Activated naive CD4-positive, alpha-beta T cell treated with anti-CD3 and anti-CD28 coated beads, Interleukin-2, amount 50 U/mL, for 24 hours (primary cell): Measurements from ENCODE around the gene FNBP1L.

ENCODE experiments used
- H3K27ac Mint-ChIP-seq: one replicate; pipeline ENCODE4 v1.8.0; 2021; ENCODE audit warnings: mild to moderate bottlenecking, mixed read lengths
- H3K27me3 Mint-ChIP-seq: one replicate; pipeline ENCODE4 v1.8.0; 2021; ENCODE audit warnings: mixed read lengths
- H3K36me3 Mint-ChIP-seq: one replicate; pipeline ENCODE4 v1.8.0; 2021; ENCODE audit warnings: mixed read lengths
- H3K4me1 Mint-ChIP-seq: one replicate; pipeline ENCODE4 v1.8.0; 2021; ENCODE audit warnings: mixed read lengths
- H3K4me3 Mint-ChIP-seq: one replicate; pipeline ENCODE4 v1.8.0; 2021; ENCODE audit warnings: mild to moderate bottlenecking, mixed read lengths
- H3K9me3 Mint-ChIP-seq: one replicate; pipeline ENCODE4 v1.8.0; 2021; ENCODE audit warnings: mixed read lengths

The FNBP1L gene

DNA sequence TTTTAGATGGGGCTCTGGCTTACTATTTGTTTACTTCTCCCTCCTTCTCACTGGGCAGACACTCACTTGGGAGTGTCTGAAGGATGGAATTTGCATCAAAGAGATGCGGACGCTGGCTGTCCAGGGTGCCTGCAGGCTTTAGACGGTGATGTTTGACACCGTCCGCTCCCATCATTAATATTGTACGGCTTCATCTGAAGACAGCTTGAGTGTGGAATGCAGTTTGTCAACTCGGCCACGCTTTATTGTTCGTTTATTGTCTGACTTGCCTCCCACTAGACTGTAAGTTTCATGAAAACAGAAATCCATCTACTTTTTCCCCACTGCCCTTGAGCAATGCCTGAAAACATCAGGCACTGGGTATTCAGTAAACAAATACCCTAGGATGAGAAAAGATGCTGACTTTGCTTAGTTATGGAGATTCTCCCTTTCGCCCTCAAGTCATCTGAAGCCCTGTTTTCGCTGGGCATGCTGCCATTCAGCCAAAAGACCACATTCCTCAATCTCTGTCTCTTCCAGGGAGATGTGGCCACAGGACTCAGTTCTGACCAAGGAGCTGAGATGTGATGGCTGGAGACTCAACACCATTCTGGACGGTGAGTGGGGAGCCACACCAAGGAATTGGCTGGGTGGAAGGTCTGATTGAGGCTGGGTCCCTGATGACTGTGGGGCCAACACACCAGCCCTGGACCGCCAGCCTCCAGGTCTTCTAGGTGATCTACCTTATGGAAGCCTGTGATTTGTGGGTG is 146.1 kb downstream of the FNBP1L start:
- Mint-ChIP-seq H3K9me3 (no peaks in the 10 kb centered on the region), H3K36me3 (no peaks in the 10 kb centered on the region), H3K27me3 (no peaks in the 10 kb centered on the region), H3K4me1 (peaks cover 8% of the 10 kb centered on the region), H3K27ac (no peak overlapping the region), H3K4me3 (no peak overlapping the region)

DNA sequence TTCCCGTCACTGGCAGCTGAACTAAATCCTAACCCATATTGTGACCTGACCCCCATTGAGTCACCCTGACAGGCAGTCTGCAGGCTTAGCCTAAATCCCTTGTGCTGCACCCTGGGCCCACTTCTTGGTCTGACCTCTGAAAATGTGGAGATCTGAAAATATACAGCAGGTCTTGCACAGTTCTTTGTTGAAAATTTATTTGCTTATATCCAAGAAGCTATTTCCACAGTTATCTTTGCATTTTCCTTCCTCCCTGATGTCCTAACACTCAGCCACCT is 146.6 kb downstream of the FNBP1L start:
- H3K4me3 Mint-ChIP-seq: no peak overlapping the region
- H3K27ac Mint-ChIP-seq: no peak overlapping the region
- H3K36me3 Mint-ChIP-seq: no peaks in the 10 kb centered on the region
- H3K9me3 Mint-ChIP-seq: no peaks in the 10 kb centered on the region
- peaks cover 8% of the 10 kb centered on the region for H3K4me1 Mint-ChIP-seq
- no peaks in the 10 kb centered on the region for H3K27me3 Mint-ChIP-seq

DNA sequence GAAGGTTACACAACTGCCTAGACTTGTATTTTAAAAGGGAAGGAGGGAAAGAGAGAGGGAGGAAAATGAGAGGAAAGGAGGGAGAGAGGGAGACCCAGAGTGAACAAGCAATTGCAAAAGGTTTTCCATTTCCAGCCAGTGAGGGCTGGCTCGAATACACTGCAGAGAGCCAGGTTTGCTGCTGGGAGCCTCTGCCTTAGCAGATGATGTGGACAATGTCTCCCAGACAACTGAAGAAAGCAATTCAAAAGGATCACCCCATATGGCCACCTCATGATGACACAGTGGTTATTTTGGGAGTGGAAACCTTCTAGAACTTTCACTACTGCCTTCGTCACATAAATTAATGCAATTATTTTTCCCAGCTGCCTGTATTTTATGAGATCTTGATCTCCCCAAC is 147.3 kb downstream of the FNBP1L start:
- no peak overlapping the region for H3K27ac Mint-ChIP-seq
- no peaks in the 10 kb centered on the region for H3K36me3 Mint-ChIP-seq
- H3K27me3 Mint-ChIP-seq: no peaks in the 10 kb centered on the region
- no peaks in the 10 kb centered on the region for H3K9me3 Mint-ChIP-seq
- H3K4me3 Mint-ChIP-seq: no peak overlapping the region
- H3K4me1 Mint-ChIP-seq: peaks cover 8% of the 10 kb centered on the region

DNA sequence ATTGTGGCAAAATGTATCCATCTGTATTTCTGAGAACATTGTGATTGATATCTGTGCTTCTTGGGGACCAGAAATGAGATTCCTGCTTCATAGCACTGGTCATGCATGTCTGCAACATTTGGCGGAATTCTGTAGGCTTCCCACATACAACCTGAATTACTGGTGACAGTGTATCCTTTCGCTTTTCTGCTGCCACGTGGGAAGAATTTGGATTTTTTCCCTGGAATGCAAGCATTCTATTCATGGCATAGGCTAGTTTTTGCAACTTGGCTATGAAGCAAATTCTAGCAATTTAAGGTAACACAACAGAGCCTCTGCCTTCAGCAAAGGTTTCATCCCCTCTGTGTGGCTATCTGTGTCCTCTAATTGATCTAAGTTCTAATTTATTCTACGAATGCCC is 147.8 kb downstream of the FNBP1L start:
- Mint-ChIP-seq H3K36me3 (no peaks in the 10 kb centered on the region), H3K27ac (no peak overlapping the region), H3K27me3 (no peaks in the 10 kb centered on the region), H3K9me3 (no peaks in the 10 kb centered on the region), H3K4me1 (peaks cover 8% of the 10 kb centered on the region), H3K4me3 (no peak overlapping the region)

DNA sequence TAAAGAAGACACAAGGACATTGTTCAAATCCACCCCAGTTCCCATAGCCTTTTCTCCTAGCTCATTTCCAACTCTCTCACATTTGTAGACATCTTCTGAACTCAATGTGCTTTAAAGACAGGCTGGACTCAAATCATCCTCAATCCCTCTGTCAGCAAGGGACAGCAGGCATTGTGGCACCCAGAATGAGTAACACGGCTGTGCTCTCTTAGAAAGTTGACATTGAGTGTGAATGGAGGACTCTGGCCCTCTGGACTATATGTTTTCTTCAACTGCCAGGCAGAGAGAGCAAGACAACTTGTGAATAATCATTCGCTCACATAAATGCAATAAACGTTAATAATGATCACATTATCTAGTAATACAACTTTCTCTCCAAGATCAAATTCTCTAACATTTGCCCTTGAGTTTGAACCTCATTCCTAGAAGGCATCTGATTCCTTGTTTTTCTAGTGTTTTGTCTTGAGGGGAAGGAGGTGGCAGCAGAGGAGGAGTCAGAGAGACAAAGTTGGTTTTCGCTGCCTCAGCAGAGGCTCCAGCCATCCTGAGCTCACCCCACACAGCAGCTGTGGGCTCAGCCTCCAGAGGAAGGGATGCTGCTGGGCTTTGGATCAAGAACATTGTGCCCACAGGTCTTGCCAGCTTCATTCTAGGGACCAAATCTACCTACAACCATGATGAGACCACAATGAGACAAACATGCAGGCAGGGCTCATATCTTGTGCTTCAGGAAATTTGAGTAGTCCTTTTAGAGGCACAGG is 148.6 kb downstream of the FNBP1L start:
- H3K4me1 Mint-ChIP-seq: peaks cover 5% of the 10 kb centered on the region
- no peak overlapping the region for H3K4me3 Mint-ChIP-seq
- H3K27ac Mint-ChIP-seq: no peak overlapping the region
- no peaks in the 10 kb centered on the region for H3K36me3 Mint-ChIP-seq
- no peaks in the 10 kb centered on the region for H3K9me3 Mint-ChIP-seq
- peaks cover under 1% of the 10 kb centered on the region for H3K27me3 Mint-ChIP-seq

DNA sequence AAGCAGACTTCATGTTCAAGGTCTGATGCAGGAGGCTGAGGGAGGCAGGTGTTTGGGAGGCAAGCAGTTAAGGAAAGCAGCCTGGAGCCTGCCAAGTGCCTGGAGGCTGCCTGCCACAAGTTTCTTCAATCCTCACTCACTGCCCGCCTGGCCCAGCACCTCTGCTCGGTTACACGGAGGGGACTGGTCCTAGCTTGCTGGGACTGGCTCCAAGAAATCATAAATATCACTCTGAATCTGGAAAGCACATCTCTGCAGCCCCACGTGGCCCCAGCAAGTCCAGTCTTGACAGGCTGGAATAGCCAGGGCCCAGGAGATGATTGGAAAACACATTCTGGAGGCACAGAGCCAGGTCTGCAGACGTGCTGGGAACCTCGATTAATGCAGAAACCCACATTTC is 149.8 kb downstream of the FNBP1L start:
- Mint-ChIP-seq H3K4me3 (no peak overlapping the region), H3K27me3 (peaks cover 1% of the 10 kb centered on the region), H3K36me3 (no peaks in the 10 kb centered on the region), H3K9me3 (no peaks in the 10 kb centered on the region), H3K27ac (no peak overlapping the region), H3K4me1 (no peaks in the 10 kb centered on the region)

DNA sequence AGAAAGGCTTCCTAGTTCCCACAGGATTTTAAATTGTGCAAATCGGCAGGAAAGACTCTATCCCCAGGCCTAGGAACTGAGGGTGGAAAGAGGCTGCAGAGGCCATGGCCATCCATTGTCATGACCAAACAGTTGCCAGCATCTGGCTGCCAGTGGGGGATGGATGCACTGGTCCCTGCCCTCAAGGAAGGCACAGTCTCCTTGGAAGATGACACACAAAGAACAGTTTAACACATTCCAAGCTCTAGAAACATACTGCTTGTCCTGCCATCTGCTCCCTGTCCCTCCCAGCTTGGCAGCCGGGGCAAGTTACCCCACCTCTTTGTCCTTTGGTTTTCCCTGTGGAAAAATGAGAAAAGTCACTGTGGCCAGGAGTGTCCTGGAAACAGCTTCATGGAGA is 150.5 kb downstream of the FNBP1L start:
- H3K9me3 Mint-ChIP-seq: no peaks in the 10 kb centered on the region
- no peaks in the 10 kb centered on the region for H3K36me3 Mint-ChIP-seq
- H3K4me3 Mint-ChIP-seq: no peak overlapping the region
- H3K4me1 Mint-ChIP-seq: no peaks in the 10 kb centered on the region
- H3K27me3 Mint-ChIP-seq: peaks cover 1% of the 10 kb centered on the region
- no peak overlapping the region for H3K27ac Mint-ChIP-seq

DNA sequence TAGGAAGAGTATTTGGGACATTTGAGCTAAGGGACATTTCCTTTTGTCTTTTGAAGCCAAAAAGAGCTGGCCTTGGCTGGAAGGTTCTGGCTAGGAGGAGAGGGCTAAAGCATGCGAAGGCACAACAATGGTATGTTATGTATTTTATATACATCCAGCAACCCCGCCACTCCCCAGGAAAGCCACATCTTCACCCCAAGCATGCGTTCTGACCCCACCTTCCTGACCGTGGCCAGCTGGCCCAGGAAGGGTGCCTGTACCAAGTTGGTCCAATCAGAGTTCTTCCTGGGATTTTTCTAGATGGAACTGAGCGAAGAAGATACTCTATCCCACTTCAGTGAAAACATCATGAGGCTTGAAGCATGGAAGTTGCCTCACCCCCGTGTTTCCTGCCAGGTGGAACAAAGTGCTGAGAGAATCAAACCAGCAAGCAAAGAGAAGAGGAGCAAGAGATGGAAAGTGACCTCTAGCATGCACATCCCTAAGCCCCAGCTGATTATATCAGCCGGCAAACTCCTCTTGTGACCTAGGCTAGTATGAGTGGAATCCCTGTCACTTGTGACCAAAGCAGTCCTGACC is 151.0 kb downstream of the FNBP1L start:
- no peak overlapping the region for H3K4me3 Mint-ChIP-seq
- H3K27me3 Mint-ChIP-seq: peaks cover 1% of the 10 kb centered on the region
- H3K9me3 Mint-ChIP-seq: no peaks in the 10 kb centered on the region
- no peaks in the 10 kb centered on the region for H3K36me3 Mint-ChIP-seq
- H3K27ac Mint-ChIP-seq: no peak overlapping the region
- H3K4me1 Mint-ChIP-seq: no peaks in the 10 kb centered on the region

DNA sequence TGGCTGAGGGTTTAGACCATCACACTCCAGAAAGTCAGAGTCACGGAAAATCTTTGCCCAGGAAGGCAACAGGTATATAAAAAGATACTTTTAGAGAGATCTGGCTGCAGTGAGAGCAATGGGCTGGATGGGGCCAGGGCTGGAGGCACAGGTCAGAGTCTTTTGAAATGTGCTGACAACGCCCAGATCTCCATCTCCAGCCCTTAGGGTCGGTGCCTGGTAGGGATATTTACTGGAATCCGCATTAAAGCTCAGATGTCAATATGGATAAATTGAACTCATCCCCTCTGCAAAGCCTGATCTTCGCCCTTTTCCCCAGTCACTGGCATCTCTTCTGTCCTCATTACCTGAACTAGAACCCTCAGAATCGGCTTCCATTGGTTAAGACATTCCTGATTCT is 151.6 kb downstream of the FNBP1L start:
- Mint-ChIP-seq H3K9me3 (no peaks in the 10 kb centered on the region), H3K27me3 (peaks cover 1% of the 10 kb centered on the region), H3K4me3 (no peak overlapping the region), H3K4me1 (no peaks in the 10 kb centered on the region), H3K27ac (no peak overlapping the region), H3K36me3 (no peaks in the 10 kb centered on the region)

DNA sequence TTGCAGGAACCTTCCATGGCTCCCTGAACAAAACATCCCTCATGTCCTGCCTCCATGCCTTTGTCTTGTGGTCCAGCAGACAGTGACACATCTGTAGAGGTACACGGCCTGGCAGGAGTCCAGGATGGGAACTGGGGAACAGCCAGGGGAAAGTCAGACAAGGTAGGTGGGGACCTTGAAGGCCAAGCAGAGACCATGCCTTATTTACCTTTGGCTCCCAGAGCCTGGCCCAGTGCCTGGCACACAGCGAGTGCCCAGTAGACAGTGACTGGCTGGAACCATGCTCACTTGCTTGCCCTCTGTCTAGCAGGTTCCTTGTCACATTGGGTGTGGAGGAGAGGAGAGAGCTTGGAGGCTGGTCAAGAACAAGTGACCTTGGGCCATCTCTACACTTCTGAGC is 152.7 kb downstream of the FNBP1L start:
- Mint-ChIP-seq H3K4me3 (no peak overlapping the region), H3K4me1 (no peaks in the 10 kb centered on the region), H3K27me3 (peaks cover 2% of the 10 kb centered on the region), H3K36me3 (no peaks in the 10 kb centered on the region), H3K9me3 (no peaks in the 10 kb centered on the region), H3K27ac (no peak overlapping the region)

DNA sequence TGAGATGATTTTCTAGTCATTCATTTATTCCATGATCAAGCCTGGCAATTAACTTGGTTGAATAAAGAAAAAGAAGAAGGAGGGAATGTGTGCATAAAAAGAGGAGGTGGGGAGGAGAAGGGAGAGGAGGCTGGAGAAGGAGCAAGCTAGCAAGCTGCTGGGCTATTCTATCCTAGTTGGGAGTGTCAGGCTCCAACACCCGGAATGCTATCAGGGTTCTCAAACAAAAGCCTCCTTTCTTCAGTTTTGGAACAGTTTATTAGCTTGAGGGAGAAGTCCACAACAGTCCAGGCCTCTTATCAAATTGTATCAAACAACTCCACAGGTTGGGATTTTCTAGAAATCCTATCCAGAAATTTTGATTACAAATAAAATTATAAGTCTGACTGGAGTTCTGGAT is 153.8 kb downstream of the FNBP1L start:
- no peaks in the 10 kb centered on the region for H3K9me3 Mint-ChIP-seq
- H3K36me3 Mint-ChIP-seq: no peaks in the 10 kb centered on the region
- peaks cover 2% of the 10 kb centered on the region for H3K27me3 Mint-ChIP-seq
- no peaks in the 10 kb centered on the region for H3K4me1 Mint-ChIP-seq
- no peak overlapping the region for H3K27ac Mint-ChIP-seq
- no peak overlapping the region for H3K4me3 Mint-ChIP-seq

DNA sequence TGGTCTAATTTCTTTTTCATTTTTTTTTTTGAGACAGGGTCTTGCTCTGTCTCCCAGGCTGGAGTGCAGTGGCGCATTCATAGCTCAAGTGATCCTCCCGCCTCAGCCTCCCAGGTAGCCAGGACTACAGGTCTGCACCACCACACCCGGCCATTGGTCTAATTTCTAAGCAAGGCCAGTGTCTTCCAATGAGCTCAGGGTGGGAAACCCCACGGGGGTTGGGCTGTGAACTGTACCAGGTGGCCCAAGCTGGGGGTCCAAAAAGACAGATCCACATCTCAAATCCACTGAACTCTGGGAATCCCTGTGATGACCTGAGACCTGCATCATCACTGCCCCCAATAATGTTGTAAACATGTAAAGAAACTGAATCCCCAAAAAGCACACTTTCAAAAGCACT is 154.2 kb downstream of the FNBP1L start:
- H3K4me3 Mint-ChIP-seq: no peak overlapping the region
- H3K9me3 Mint-ChIP-seq: no peaks in the 10 kb centered on the region
- H3K27ac Mint-ChIP-seq: no peak overlapping the region
- no peaks in the 10 kb centered on the region for H3K4me1 Mint-ChIP-seq
- no peaks in the 10 kb centered on the region for H3K36me3 Mint-ChIP-seq
- peaks cover 2% of the 10 kb centered on the region for H3K27me3 Mint-ChIP-seq

DNA sequence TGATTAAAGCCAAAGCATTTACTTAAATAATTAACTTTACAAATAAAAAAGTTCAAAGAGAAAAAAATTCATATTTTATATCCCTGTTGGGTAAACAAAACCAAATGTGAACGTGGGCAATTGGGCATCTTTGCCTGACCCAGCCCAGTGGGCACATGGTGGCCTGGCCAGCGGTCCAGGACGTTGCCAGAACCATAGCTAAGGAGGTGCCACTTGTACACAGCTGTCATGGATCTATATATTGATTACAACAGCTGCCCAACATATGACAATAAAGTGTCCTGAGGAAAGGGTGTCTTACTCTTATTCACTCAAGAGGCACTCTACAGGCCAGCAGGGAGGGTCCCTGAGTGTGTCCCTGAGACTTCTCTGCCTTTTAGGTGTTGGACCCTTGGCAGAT is 155.2 kb downstream of the FNBP1L start:
- H3K9me3 Mint-ChIP-seq: no peaks in the 10 kb centered on the region
- peaks cover 2% of the 10 kb centered on the region for H3K27me3 Mint-ChIP-seq
- H3K36me3 Mint-ChIP-seq: no peaks in the 10 kb centered on the region
- no peak overlapping the region for H3K4me3 Mint-ChIP-seq
- no peak overlapping the region for H3K27ac Mint-ChIP-seq
- H3K4me1 Mint-ChIP-seq: peaks cover 5% of the 10 kb centered on the region

DNA sequence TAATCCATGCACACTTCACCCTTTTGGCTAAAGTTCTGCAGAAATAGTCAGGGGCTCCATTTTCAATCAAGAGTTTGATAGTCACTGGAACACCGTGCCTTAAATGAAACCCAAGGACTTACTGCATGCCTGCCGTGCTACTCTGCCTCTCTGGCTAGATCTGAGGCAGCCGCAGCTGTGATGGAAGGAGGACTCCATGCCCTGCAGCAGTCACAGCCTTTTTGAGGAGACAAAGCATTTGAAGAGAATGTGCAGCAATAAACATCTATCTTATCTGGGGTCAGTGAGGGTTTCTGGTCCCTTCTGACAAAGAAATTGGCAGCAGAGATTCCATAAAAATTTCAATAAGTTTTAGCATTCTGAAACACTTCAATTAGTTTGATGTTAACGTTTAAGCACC is 155.7 kb downstream of the FNBP1L start:
- no peak overlapping the region for H3K27ac Mint-ChIP-seq

More for the DNA sequence above, 155.7 kb downstream of the FNBP1L start:
- H3K27me3 Mint-ChIP-seq: peaks cover 2% of the 10 kb centered on the region
- peaks cover 5% of the 10 kb centered on the region for H3K4me1 Mint-ChIP-seq
- H3K9me3 Mint-ChIP-seq: no peaks in the 10 kb centered on the region
- no peak overlapping the region for H3K4me3 Mint-ChIP-seq
- no peaks in the 10 kb centered on the region for H3K36me3 Mint-ChIP-seq
